Activated CD4-positive, alpha-beta T cell treated with anti-CD3 and anti-CD28 coated beads, Interleukin-2, amount 10 ng/mL, durations not matched to agents 7 days and 5 days (primary cell): ENCODE results near the gene CSAG3. TPM values are rescaled to one million over a fixed set of nuclear protein-coding genes. Genes with fewer than 3 reads are reported as not detected.
"Not testable (repeated sequence)": the region's sequence is repeated elsewhere in the genome, so short reads cannot be mapped to it uniquely, and the experiment has no call there.

Experiments
- CTCF ChIA-PET: fragments of 350-600 bp; sonication (Branson Sonifier 250); formaldehyde crosslinking; loops from one replicate; lab custom pipeline; 2021; ENCODE audit warnings: antibody characterized with exemption; lab: Charles Lee
- POLR2A ChIA-PET: fragments of 350-600 bp; sonication (Branson Sonifier 250); formaldehyde crosslinking; loops from one replicate; lab custom pipeline; 2021; ENCODE audit warnings: antibody characterized with exemption; lab: Charles Lee
- DNase-seq: peaks from one replicate; pipeline ENCODE4 v3.0.0-alpha.2; 2020
- H3K27ac Mint-ChIP-seq: one replicate; pipeline ENCODE4 v1.8.0; 2021; ENCODE audit warnings: mild to moderate bottlenecking, moderate library complexity, mixed read lengths
- H3K27me3 Mint-ChIP-seq: one replicate; pipeline ENCODE4 v1.8.0; 2021; ENCODE audit warnings: mixed read lengths
- H3K36me3 Mint-ChIP-seq: one replicate; pipeline ENCODE4 v1.8.0; 2021; ENCODE audit warnings: low read depth, mixed read lengths
- H3K4me1 Mint-ChIP-seq: one replicate; pipeline ENCODE4 v1.8.0; 2021; ENCODE audit warnings: mixed read lengths
- H3K4me3 Mint-ChIP-seq: one replicate; pipeline ENCODE4 v1.8.0; 2021; ENCODE audit warnings: mild to moderate bottlenecking, moderate library complexity, mixed read lengths
- H3K9me3 Mint-ChIP-seq: one replicate; pipeline ENCODE4 v1.8.0; 2021; ENCODE audit warnings: mixed read lengths
- total RNA-seq, 2 experiments: library from RNA; stranded (reverse); gene quantifications; one replicate each; pipeline ENCODE4 v1.2.3, GENCODE V29; 2021

Gene CSAG3
- total RNA-seq, 2 experiments from 2014 or later: 0.35 to 0.62 TPM

GRCh38 chrX:152754871-152755270 is 4.1 kb upstream of the CSAG3 start:
- H3K36me3 Mint-ChIP-seq, H3K27me3 Mint-ChIP-seq, DNase-seq, CTCF ChIA-PET, H3K9me3 Mint-ChIP-seq, POLR2A ChIA-PET, H3K4me3 Mint-ChIP-seq, H3K27ac Mint-ChIP-seq, H3K4me1 Mint-ChIP-seq: not testable (repeated sequence)

DNA sequence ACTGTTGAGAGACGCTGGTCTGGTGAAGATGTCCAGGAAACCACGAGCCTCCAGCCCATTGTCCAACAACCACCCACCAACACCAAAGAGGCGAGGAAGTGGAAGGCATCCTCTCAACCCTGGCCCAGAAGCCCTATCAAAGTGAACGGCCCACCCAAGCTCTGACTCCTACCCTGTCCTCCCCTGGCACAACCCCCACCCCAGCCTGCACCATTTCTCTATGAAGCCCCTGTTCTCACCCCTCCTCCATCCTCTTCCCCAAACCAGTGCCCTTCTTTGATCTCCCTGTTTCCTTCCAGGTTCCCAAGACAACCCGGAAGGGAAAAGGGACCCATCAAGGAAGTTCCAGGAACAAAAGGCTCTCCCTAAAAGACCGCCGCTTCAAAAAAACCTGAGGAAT is 526 bp downstream of the CSAG3 start:
- DNase-seq, H3K36me3 Mint-ChIP-seq, CTCF ChIA-PET, H3K9me3 Mint-ChIP-seq, POLR2A ChIA-PET, H3K4me3 Mint-ChIP-seq, H3K27ac Mint-ChIP-seq, H3K27me3 Mint-ChIP-seq, H3K4me1 Mint-ChIP-seq: not testable (repeated sequence)

DNA sequence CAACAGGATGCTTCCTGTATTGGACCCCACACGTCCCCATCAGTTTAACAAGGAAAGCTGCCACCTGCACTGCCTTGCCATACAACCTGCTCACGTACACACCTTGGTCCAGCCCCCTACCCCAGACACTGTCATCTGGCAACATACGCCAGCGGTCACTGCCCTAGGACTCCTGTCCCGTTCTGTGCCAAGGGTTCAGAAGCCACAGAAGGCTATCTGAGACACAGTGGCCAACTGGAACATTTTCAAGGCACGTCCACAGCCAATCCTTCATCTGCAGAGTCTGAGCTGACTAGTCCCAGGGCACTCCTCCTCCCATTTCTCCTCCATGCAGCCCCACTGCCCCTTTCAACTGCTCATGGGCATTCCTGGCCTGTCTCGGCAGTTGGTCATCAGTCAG is 2.6 kb downstream of the CSAG3 start:
- CTCF ChIA-PET, H3K36me3 Mint-ChIP-seq, DNase-seq, POLR2A ChIA-PET, H3K9me3 Mint-ChIP-seq, H3K27ac Mint-ChIP-seq, H3K27me3 Mint-ChIP-seq, H3K4me1 Mint-ChIP-seq, H3K4me3 Mint-ChIP-seq: not testable (repeated sequence)

- H3K27ac Mint-ChIP-seq, H3K9me3 Mint-ChIP-seq, H3K4me1 Mint-ChIP-seq, CTCF ChIA-PET, H3K4me3 Mint-ChIP-seq, H3K36me3 Mint-ChIP-seq, POLR2A ChIA-PET, H3K27me3 Mint-ChIP-seq, DNase-seq: not testable (repeated sequence)
These were observed 7.5 kb downstream of the CSAG3 start for GRCh38 chrX:152766562-152766961.

- H3K4me1 Mint-ChIP-seq, DNase-seq, H3K27me3 Mint-ChIP-seq, H3K27ac Mint-ChIP-seq, H3K9me3 Mint-ChIP-seq, H3K4me3 Mint-ChIP-seq, POLR2A ChIA-PET, H3K36me3 Mint-ChIP-seq: not testable (repeated sequence)
- CTCF ChIA-PET: interaction anchor here (0.6 kb wide), 1 partner anchor 1461 kb away, joined by 3 read pairs; no protein-coding TSS in a partner anchor
These were observed 10.7 kb downstream of the CSAG3 start, which contains the start of gene MAGEA6 for GRCh38 chrX:152769549-152770289. Gene MAGEA6, minus strand, starts transcription at chrX:152769689. Its CDS starts 2,039 bp downstream, at chrX:152767650.

- H3K4me3 Mint-ChIP-seq, POLR2A ChIA-PET, H3K27me3 Mint-ChIP-seq, H3K27ac Mint-ChIP-seq, H3K36me3 Mint-ChIP-seq, H3K4me1 Mint-ChIP-seq, DNase-seq, CTCF ChIA-PET, H3K9me3 Mint-ChIP-seq: not testable (repeated sequence)
These were observed 28.0 kb downstream of the CSAG3 start for GRCh38 chrX:152787062-152787461.

DNA sequence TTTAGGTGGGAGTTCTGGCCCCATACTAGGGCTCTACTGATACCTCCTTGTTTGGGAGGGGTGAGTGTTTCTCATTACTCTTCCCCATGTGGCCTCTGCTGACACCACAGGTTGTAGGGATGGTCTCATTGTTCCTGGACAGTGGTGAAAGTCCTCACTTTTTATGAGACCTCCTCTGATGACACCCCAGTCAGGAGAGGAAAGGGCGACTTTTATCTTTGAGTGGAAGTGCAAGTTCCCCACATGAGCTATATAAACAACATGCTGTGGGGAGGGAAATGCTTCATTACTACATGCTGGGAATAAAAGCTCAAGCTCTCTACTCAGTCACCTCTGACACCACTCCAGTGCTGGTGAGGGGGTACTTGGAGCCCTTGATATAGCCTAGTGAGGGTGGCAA is 39.9 kb downstream of the CSAG3 start:
- H3K27ac Mint-ChIP-seq: no peak overlapping the region
- no peak for DNase-seq
- ChIA-PET CTCF (no interaction called here), POLR2A (no interaction called here)
- no peaks in the 10 kb centered on the region for H3K36me3 Mint-ChIP-seq
- H3K4me1 Mint-ChIP-seq: no peaks in the 10 kb centered on the region
- H3K9me3 Mint-ChIP-seq: no peaks in the 10 kb centered on the region
- H3K4me3 Mint-ChIP-seq: no peak overlapping the region
- H3K27me3 Mint-ChIP-seq: peaks cover 14% of the 10 kb centered on the region

DNA sequence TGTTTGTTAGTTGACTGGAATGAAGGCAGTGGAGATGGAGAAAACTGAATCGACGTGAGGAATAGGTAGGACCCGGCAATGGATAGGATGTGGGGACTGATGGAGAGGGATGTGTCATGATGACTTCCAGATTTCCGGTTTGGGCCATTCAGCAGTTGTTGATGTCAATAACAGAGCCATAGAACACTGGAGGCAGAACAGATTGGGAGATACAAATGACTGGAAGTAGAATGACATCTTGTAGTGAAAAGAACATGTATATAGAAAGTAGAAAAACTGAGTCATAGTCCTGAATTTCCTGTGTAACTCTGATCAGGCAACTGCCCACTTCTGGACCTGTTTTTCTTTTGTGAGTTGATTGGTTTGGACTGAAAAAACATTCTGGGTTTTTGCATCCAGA is 47.0 kb downstream of the CSAG3 start:
- no peaks in the 10 kb centered on the region for H3K4me1 Mint-ChIP-seq
- H3K36me3 Mint-ChIP-seq: no peaks in the 10 kb centered on the region
- ChIA-PET CTCF (interaction anchor here (0.5 kb wide), 1 partner anchor 1185 kb away, joined by 3 read pairs; no protein-coding TSS in a partner anchor), POLR2A (no interaction called here)
- H3K27ac Mint-ChIP-seq: no peak overlapping the region
- H3K9me3 Mint-ChIP-seq: no peaks in the 10 kb centered on the region
- no peak for DNase-seq
- peaks cover 7% of the 10 kb centered on the region for H3K27me3 Mint-ChIP-seq
- no peak overlapping the region for H3K4me3 Mint-ChIP-seq

Other genes starting within 250 kb of the CSAG3 start
- gene GABRQ, start 121.3 kb upstream of the CSAG3 start, total RNA-seq: not detected
- gene MAGEA3, start 60.4 kb upstream of the CSAG3 start, total RNA-seq: not detected
- under 1 TPM in 1 of 2 experiments, not detected in 1; 0.35 TPM for gene CSAG2, start 49.9 kb upstream of the CSAG3 start, total RNA-seq
- gene MAGEA2B, start 44.6 kb upstream of the CSAG3 start, total RNA-seq: not detected
- gene CSAG1, start 25.5 kb upstream of the CSAG3 start, total RNA-seq: not detected
- gene MAGEA12, start 25.5 kb upstream of the CSAG3 start, total RNA-seq: not detected
- not detected for gene MAGEA2, start 5.4 kb upstream of the CSAG3 start, total RNA-seq
- gene MAGEA6, start 10.5 kb downstream of the CSAG3 start, total RNA-seq: not detected
- gene CETN2, start 71.5 kb downstream of the CSAG3 start, total RNA-seq: 10 to 100 TPM in 1 of 2 experiments, 1 to 10 TPM in 1; 9.7 to 12.5 TPM
- gene NSDHL, start 71.8 kb downstream of the CSAG3 start, total RNA-seq: 10 to 100 TPM; 13.9 TPM
- gene ZNF185, start 138.8 kb downstream of the CSAG3 start, total RNA-seq: 1 to 10 TPM; 1.0 to 1.6 TPM
- under 1 TPM; 0.06 to 0.10 TPM for gene PNMA5, start 234.9 kb downstream of the CSAG3 start, total RNA-seq